Breast epithelium (tissue), 4 donors: ENCODE data around the gene FAM50A. TPM values are rescaled to one million over a fixed set of nuclear protein-coding genes. Genes with fewer than 3 reads are reported as not detected.

Experiments
- DNase-seq, 2 donors: peaks; one replicate each; pipeline ENCODE4 v3.0.0-alpha.2; 2019; ENCODE audit warnings: low spot score in 2 of 2
- H3K27ac ChIP-seq, 2 donors: fragments of 200-600 bp; sonication (generic) in 1 of 2; one replicate each; pipeline ENCODE4 v1.5.1; 2016 to 2019; ENCODE audit warnings: mild to moderate bottlenecking in 1 of 2
- H3K27me3 ChIP-seq, 2 donors: fragments of 200-600 bp; sonication (generic) in 1 of 2; one replicate each; pipeline versions ENCODE4 v1.5.1 to v1.6.0; 2017 to 2019; ENCODE audit warnings: control low read depth in 1 of 2, mild to moderate bottlenecking in 1 of 2
- H3K36me3 ChIP-seq: fragments of 200-600 bp; one replicate; pipeline ENCODE4 v1.5.1; 2019
- H3K4me1 ChIP-seq, 2 donors: fragments of 200-600 bp; sonication (generic); one replicate each; pipeline ENCODE4 v1.5.1; 2016 to 2019; ENCODE audit warnings: control low read depth in 1 of 2
- H3K4me3 ChIP-seq, 3 donors: fragments of 200-600 bp; sonication (generic); 1 replicate in 2 of 3; 2 replicates in 1 of 3; pipeline ENCODE4 v1.5.1; 2016 to 2019; ENCODE audit warnings: mild to moderate bottlenecking in 3 of 3, moderate library complexity in 2 of 3
- H3K9me3 ChIP-seq, 2 donors: fragments of 200-600 bp; sonication (generic) in 1 of 2; one replicate each; pipeline ENCODE4 v1.5.1; 2016 to 2019; ENCODE audit warnings: control low read depth in 1 of 2
- CTCF ChIP-seq, 3 donors: fragments of 450-650 bp; IDR thresholded peaks; one replicate each; pipeline ENCODE4 v1.5.1; 2016 to 2017; ENCODE audit warnings: antibody characterized with exemption in 3 of 3, mild to moderate bottlenecking in 3 of 3, moderate library complexity in 3 of 3
- POLR2A ChIP-seq: fragments of 450-650 bp; IDR thresholded peaks from one replicate; pipeline ENCODE4 v1.6.1; 2016; ENCODE audit warnings: antibody characterized with exemption, mild to moderate bottlenecking, moderate library complexity
- POLR2AphosphoS5 ChIP-seq, 3 donors: sonication (generic); formaldehyde crosslinking; IDR thresholded peaks; one replicate each; pipeline ENCODE4 v1.6.1; 2017; ENCODE audit warnings: antibody characterized with exemption in 3 of 3
- intact Hi-C: fragments of 100-400 bp; cut with DNase I; formaldehyde crosslinking; loops from one replicate; pipeline ENCODE4 v1.15.1; 2023; ENCODE audit warnings: low total_unique reads
- total RNA-seq, 3 donors: library from RNA; depleted of rRNA; stranded (reverse); fragments of >200 nt; gene quantifications; one replicate each; pipeline ENCODE4 v1.1.0, GENCODE V29; 2016

FAM50A gene
- total RNA-seq, 3 donors from 2014 or later: 30.7 to 94.4 (median 64.2) TPM

GRCh38 chrX:154469880-154470279, 25.9 kb downstream of the FAM50A start:
- TF ChIP-seq CTCF (IDR thresholded peaks at IDR 0.05) (no peak), POLR2AphosphoS5 (IDR thresholded peaks at IDR 0.05) (no peak), POLR2A (no peak)
- H3K4me3 ChIP-seq: no peak overlapping the region
- H3K4me1 ChIP-seq: no peaks in the 10 kb centered on the region
- intact Hi-C loops: no loop called here
- no peaks in the 10 kb centered on the region for H3K36me3 ChIP-seq
- peaks cover 0 to 1% of the 10 kb centered on the region in 2 donors for H3K9me3 ChIP-seq
- H3K27me3 ChIP-seq: peaks cover 0 to 27% of the 10 kb centered on the region in 2 donors
- no peak for DNase-seq
- no peak overlapping the region for H3K27ac ChIP-seq

- Histone ChIP-seq H3K9me3 (no peaks in the 10 kb centered on the region), H3K27ac (no peak overlapping the region), H3K36me3 (no peaks in the 10 kb centered on the region), H3K27me3 (peaks cover 0 to 24% of the 10 kb centered on the region in 2 donors), H3K4me1 (no peaks in the 10 kb centered on the region), H3K4me3 (no peak overlapping the region)
- intact Hi-C loops: no loop called here
- no peak for DNase-seq
- TF ChIP-seq POLR2A (no peak), CTCF (IDR thresholded peaks at IDR 0.05) (no peak), POLR2AphosphoS5 (IDR thresholded peaks at IDR 0.05) (no peak)
These were observed 26.5 kb downstream of the FAM50A start for GRCh38 chrX:154470434-154470833.

- TF ChIP-seq POLR2AphosphoS5 (IDR thresholded peaks at IDR 0.05): no peak
- TF ChIP-seq POLR2A: no peak
- no peak for TF ChIP-seq CTCF (IDR thresholded peaks at IDR 0.05)
- Histone ChIP-seq H3K9me3 (no peaks in the 10 kb centered on the region), H3K36me3 (no peaks in the 10 kb centered on the region), H3K27ac (no peak overlapping the region), H3K4me1 (no peaks in the 10 kb centered on the region), H3K27me3 (peaks cover 0 to 22% of the 10 kb centered on the region in 2 donors), H3K4me3 (no peak overlapping the region)
- no peak for DNase-seq
- intact Hi-C loops: no loop called here
These were observed 27.1 kb downstream of the FAM50A start for GRCh38 chrX:154470914-154471568.

GRCh38 chrX:154471839-154472684, 28.1 kb downstream of the FAM50A start:
- H3K27me3 ChIP-seq: peaks cover 0 to 19% of the 10 kb centered on the region in 2 donors
- H3K4me3 ChIP-seq: no peak overlapping the region
- H3K9me3 ChIP-seq: no peaks in the 10 kb centered on the region
- no peak overlapping the region for H3K27ac ChIP-seq
- no peak for DNase-seq
- no peaks in the 10 kb centered on the region for H3K36me3 ChIP-seq
- H3K4me1 ChIP-seq: no peaks in the 10 kb centered on the region
- intact Hi-C loops: no loop called here
- no peak for TF ChIP-seq POLR2AphosphoS5 (IDR thresholded peaks at IDR 0.05)
- no peak for TF ChIP-seq CTCF (IDR thresholded peaks at IDR 0.05)
- TF ChIP-seq POLR2A: no peak
